ENCODE measurements around the gene SDK2. TPM values are rescaled to one million over a fixed set of nuclear protein-coding genes. Genes with fewer than 3 reads are reported as not detected.

SDK2 gene
- polyA plus RNA-seq, 1 experiment, result 0.04 TPM

- CTCF ChIA-PET, result no interaction called here
- no peak for DNase-seq (ENCODE audit: low read depth)
- Histone ChIP-seq H3K36me3 (ENCODE audit: control insufficient read depth, insufficient read depth, low read length) (no peaks in the 10 kb centered on the region), H3K4me3 (ENCODE audit: low read depth, low read length) (no peak overlapping the region), H3K27me3 (ENCODE audit: control insufficient read depth, insufficient read depth, low read length) (no peaks in the 10 kb centered on the region)
- no peak for TF ChIP-seq CTCF (IDR thresholded peaks at IDR 0.05; ENCODE audit: insufficient read depth, low read depth, low read length)
- POLR2A ChIA-PET, result no interaction called here
These were observed 15.3 kb downstream of the SDK2 start for GRCh38 chr17:73628642-73629552.

GRCh38 chr17:73625991-73626673 is 18.1 kb downstream of the SDK2 start:
- Histone ChIP-seq H3K27me3 (ENCODE audit: control insufficient read depth, insufficient read depth, low read length) (no peaks in the 10 kb centered on the region), H3K36me3 (ENCODE audit: control insufficient read depth, insufficient read depth, low read length) (no peaks in the 10 kb centered on the region), H3K4me3 (ENCODE audit: low read depth, low read length) (no peak overlapping the region)
- no peak for DNase-seq (ENCODE audit: low read depth)
- TF ChIP-seq CTCF (IDR thresholded peaks at IDR 0.05; ENCODE audit: insufficient read depth, low read depth, low read length), result no peak
- CTCF ChIA-PET, result interaction anchor here (0.6 kb wide), 1 partner anchor 189 kb away, joined by 3 read pairs; no protein-coding TSS in a partner anchor
- POLR2A ChIA-PET, result no interaction called here

GRCh38 chr17:73625006-73625405 is 19.2 kb downstream of the SDK2 start:
- Histone ChIP-seq H3K27me3 (ENCODE audit: control insufficient read depth, insufficient read depth, low read length) (no peaks in the 10 kb centered on the region), H3K4me3 (ENCODE audit: low read depth, low read length) (no peak overlapping the region), H3K36me3 (ENCODE audit: control insufficient read depth, insufficient read depth, low read length) (no peaks in the 10 kb centered on the region)
- DNase-seq (ENCODE audit: low read depth), result no peak
- ChIA-PET CTCF (no interaction called here), POLR2A (no interaction called here)
- no peak for TF ChIP-seq CTCF (IDR thresholded peaks at IDR 0.05; ENCODE audit: insufficient read depth, low read depth, low read length)

- no peak for TF ChIP-seq CTCF (IDR thresholded peaks at IDR 0.05; ENCODE audit: insufficient read depth, low read depth, low read length)
- no peak overlapping the region for H3K4me3 ChIP-seq (ENCODE audit: low read depth, low read length)
- DNase-seq (ENCODE audit: low read depth), result no peak
- no peaks in the 10 kb centered on the region for H3K36me3 ChIP-seq (ENCODE audit: control insufficient read depth, insufficient read depth, low read length)
- POLR2A ChIA-PET, result no interaction called here
- H3K27me3 ChIP-seq (ENCODE audit: control insufficient read depth, insufficient read depth, low read length), result no peaks in the 10 kb centered on the region
- CTCF ChIA-PET, result no interaction called here
These were observed 19.7 kb downstream of the SDK2 start for GRCh38 chr17:73624496-73624988.

- ChIA-PET CTCF (no interaction called here), POLR2A (no interaction called here)
- Histone ChIP-seq H3K27me3 (ENCODE audit: control insufficient read depth, insufficient read depth, low read length) (no peaks in the 10 kb centered on the region), H3K4me3 (ENCODE audit: low read depth, low read length) (no peak overlapping the region), H3K36me3 (ENCODE audit: control insufficient read depth, insufficient read depth, low read length) (no peaks in the 10 kb centered on the region)
- no peak for DNase-seq (ENCODE audit: low read depth)
- TF ChIP-seq CTCF (IDR thresholded peaks at IDR 0.05; ENCODE audit: insufficient read depth, low read depth, low read length), result no peak
These were observed 20.4 kb downstream of the SDK2 start for GRCh38 chr17:73623818-73624217.
